ENCODE measurements around the gene CLSTN3. TPM values are rescaled to one million over a fixed set of nuclear protein-coding genes. Genes with fewer than 3 reads are reported as not detected.

CLSTN3 gene
- total RNA-seq, 1 donor from 2014 or later: 3.7 TPM

GRCh38 chr12:7118881-7119280 is 11.3 kb upstream of the CLSTN3 start:
- intact Hi-C loops (cut with DNase I): loop anchor here (10.0 kb wide), 1 partner anchor 174 kb away; the partner anchor contains the start of genes C12orf57 and RNU7-1
- no peak for DNase-seq
- no peak for ATAC-seq (ENCODE audit: poor library complexity)

GRCh38 chr12:7120166-7120565 is 10.0 kb upstream of the CLSTN3 start:
- intact Hi-C loops (cut with DNase I): no loop called here
- DNase-seq: no peak
- ATAC-seq (ENCODE audit: poor library complexity): no peak

- ATAC-seq (ENCODE audit: poor library complexity) (no peak), DNase-seq (no peak)
- intact Hi-C loops (cut with DNase I): no loop called here
Measured at GRCh38 chr12:7121324-7121723, 8.8 kb upstream of the CLSTN3 start.

- DNase-seq: peak; percentile 63
- intact Hi-C loops (cut with DNase I): no loop called here
- peak; percentile 77 for ATAC-seq (ENCODE audit: poor library complexity)
Measured at GRCh38 chr12:7122811-7123769, 7.1 kb upstream of the CLSTN3 start.

GRCh38 chr12:7123806-7124522 is 6.2 kb upstream of the CLSTN3 start:
- intact Hi-C loops (cut with DNase I): no loop called here
- no peak for DNase-seq
- no peak for ATAC-seq (ENCODE audit: poor library complexity)

- DNase-seq (no peak), ATAC-seq (ENCODE audit: poor library complexity) (no peak)
- intact Hi-C loops (cut with DNase I): no loop called here
Measured at GRCh38 chr12:7125632-7126227, 4.4 kb upstream of the CLSTN3 start.

- DNase-seq: no peak
- intact Hi-C loops (cut with DNase I): no loop called here
- no peak for ATAC-seq (ENCODE audit: poor library complexity)
Measured at GRCh38 chr12:7127916-7128626, 2.1 kb upstream of the CLSTN3 start.

GRCh38 chr12:7128681-7129286 is 1.4 kb upstream of the CLSTN3 start, which contains the start of gene RBP5:
Gene RBP5 (minus strand): TSS chr12:7128889. CDS start chr12:7128775, 114 bp downstream.
- ATAC-seq (ENCODE audit: poor library complexity) (no peak), DNase-seq (no peak)
- intact Hi-C loops (cut with DNase I): no loop called here

- no peak for DNase-seq
- intact Hi-C loops (cut with DNase I): no loop called here
- no peak for ATAC-seq (ENCODE audit: poor library complexity)
Measured at GRCh38 chr12:7129287-7129871, 792 bp upstream of the CLSTN3 start.

- intact Hi-C loops (cut with DNase I): no loop called here
- ATAC-seq (ENCODE audit: poor library complexity) (peak; percentile 62), DNase-seq (peak; percentile 72)
Measured at GRCh38 chr12:7130701-7131501, 730 bp downstream of the CLSTN3 start.

GRCh38 chr12:7131502-7131866 is 1.3 kb downstream of the CLSTN3 start:
- intact Hi-C loops (cut with DNase I): no loop called here
- no peak for ATAC-seq (ENCODE audit: poor library complexity)
- peak; percentile 40 for DNase-seq

GRCh38 chr12:7134396-7135166 is 4.4 kb downstream of the CLSTN3 start:
- no peak for ATAC-seq (ENCODE audit: poor library complexity)
- DNase-seq: no peak
- intact Hi-C loops (cut with DNase I): no loop called here

GRCh38 chr12:7136071-7136470 is 5.9 kb downstream of the CLSTN3 start:
- intact Hi-C loops (cut with DNase I): no loop called here
- no peak for ATAC-seq (ENCODE audit: poor library complexity)

GRCh38 chr12:7136676-7137075 is 6.5 kb downstream of the CLSTN3 start:
- intact Hi-C loops (cut with DNase I): no loop called here
- DNase-seq (no peak), ATAC-seq (ENCODE audit: poor library complexity) (no peak)

More at GRCh38 chr12:7136071-7136470, 5.9 kb downstream of the CLSTN3 start:
- no peak for DNase-seq

GRCh38 chr12:7137908-7138307 is 7.7 kb downstream of the CLSTN3 start:
- ATAC-seq (ENCODE audit: poor library complexity) (no peak), DNase-seq (no peak)
- intact Hi-C loops (cut with DNase I): no loop called here

GRCh38 chr12:7139200-7139599 is 9.0 kb downstream of the CLSTN3 start:
- intact Hi-C loops (cut with DNase I): no loop called here
- no peak for ATAC-seq (ENCODE audit: poor library complexity)

More at GRCh38 chr12:7139200-7139599, 9.0 kb downstream of the CLSTN3 start:
- DNase-seq: no peak
